GOT3 (cell line): ENCODE data around the gene CDKAL1.
"Not testable (repeated sequence)": the region's sequence is repeated elsewhere in the genome, so short reads cannot be mapped to it uniquely, and the experiment has no call there.

Source experiments
- DNase-seq: peaks from one replicate; lab custom pipeline; 2025; ENCODE audit warnings: mixed read lengths; lab: John Stamatoyannopoulos, UW

The CDKAL1 gene

DNA sequence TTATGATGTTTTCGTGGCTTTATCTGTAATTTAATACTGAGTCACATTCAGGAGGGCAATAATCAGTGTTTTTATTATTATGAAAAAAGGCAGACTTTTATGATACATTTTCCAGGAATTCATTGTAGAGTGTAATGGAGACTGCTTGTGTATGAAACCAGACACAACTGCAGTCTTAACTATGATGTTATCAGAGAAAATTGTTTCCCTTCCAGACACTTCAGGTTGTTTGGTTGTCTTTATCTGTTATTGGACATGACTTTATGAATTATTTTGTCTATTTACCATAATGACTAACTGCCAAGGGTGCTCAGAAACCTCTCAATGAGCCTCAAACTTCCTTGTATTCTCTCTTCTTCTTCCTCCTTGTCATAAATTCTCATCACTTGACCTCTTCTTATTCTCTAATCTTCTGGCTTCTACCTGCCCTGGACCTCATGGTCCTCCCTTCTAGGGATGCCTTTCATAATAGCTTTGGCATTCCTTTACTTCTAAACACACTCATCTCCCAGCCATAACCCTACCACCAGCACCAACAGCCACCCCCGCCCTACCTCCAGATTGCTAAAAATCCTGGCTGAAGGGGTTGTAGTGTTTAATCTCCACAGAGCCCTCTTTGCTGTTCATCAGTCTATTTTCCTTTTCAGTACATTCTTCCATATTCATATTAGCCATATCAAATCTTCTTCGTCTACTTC lies 492.5 kb downstream of the CDKAL1 start:
- DNase-seq, result no peak

DNA sequence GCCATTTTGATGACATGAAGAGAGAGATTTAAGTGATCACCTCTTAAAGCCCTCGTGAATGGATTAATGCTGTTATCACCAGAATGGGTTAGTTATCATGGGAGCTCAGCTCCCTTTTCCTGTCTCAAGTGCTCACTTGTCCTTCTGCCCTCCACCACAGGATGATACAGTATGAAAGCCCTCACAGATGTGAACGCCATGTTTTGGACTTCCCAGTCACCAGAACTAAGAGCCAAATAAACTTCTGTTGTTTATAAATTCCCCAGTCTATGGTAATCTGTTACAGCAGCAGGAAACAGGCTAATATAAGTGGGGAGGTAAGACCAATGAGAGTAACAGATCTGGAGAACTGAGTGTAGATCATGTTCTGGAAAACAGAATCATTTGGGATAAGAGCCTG lies 493.2 kb downstream of the CDKAL1 start:
- no peak for DNase-seq

GRCh38 chr6:21031182-21031581 lies 496.9 kb downstream of the CDKAL1 start:
- DNase-seq, result no peak

DNA sequence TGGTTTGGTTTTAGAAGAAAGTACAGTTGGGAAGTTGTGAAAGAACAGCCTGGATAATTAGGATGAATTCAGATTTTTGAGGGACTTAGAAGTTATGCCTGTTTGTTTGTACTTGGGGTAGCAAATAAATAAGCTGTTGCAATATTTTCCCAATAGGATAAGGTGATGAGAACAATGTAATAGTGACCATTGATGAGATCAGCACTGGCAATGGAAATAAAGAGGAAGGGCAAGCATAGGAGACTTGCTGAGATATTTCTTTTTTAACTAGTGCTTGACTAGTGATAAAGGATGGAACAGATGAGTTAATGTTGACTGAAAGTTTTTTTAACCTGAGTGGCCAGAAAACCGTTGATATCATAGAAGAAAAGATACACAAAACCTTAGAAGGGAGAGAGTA lies 498.8 kb downstream of the CDKAL1 start:
- no peak for DNase-seq

- DNase-seq, result no peak
Observed at GRCh38 chr6:21033575-21034026, 499.3 kb downstream of the CDKAL1 start.

GRCh38 chr6:21034345-21034744 lies 500.1 kb downstream of the CDKAL1 start:
- no peak for DNase-seq

DNA sequence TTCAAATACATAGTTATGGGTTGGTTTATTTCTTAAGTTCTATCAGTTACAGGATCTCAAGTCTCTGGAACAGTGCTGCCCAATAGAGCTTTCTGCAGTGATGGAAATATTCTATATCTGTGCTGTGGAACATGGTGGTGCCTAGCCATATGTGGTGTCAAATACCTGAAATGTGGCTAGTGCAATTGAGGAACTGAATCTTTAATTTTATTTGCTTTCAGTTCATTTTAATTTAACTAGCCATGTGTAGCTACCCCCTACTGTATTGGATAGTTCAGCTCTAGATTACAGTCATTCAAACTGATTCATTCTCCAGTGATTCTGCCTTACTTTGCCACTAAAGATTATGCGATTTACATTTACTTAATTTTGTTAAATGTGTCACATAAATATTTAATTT lies 503.2 kb downstream of the CDKAL1 start:
- no peak for DNase-seq

DNA sequence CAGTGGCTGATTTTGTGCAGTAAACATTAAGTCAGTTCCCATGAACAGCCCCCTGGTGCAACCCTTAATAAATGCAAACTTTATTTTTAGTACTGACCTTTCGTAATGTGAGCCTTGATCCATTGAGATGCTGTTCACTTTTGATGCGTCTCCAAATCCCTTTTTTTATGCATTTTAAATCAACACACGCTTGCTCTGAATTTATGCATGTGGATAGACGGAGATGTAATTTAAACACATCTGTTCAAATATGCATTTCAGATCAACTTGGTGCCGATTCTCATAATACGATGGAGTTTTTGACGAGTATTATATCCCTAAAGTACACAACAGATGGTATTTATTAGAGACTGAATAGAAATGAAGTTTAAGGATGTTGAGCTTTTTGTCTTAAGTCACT lies 505.7 kb downstream of the CDKAL1 start:
- no peak for DNase-seq

GRCh38 chr6:21045135-21045700 lies 511.0 kb downstream of the CDKAL1 start:
- DNase-seq, result no peak

DNA sequence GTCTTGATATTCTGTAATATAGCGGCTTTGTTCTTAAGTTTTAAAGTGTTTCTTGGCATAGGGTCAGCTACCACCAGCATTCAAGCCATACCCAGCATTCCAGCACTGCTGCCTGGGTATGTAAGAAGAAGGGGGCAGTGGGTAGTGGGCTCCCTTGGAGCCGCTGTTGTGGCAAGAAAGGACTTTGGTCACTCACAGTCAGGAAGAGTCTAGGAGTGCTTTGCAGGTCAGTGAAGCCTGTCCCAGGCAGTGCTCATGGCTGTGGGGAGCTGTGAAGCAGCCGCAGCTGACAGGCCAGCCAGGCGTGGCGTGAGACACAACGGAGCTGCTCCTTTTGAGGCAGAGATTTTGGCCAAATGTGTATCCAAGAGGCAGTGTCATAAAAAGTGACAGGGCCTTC lies 512.0 kb downstream of the CDKAL1 start:
- DNase-seq, result no peak

- no peak for DNase-seq
Observed at GRCh38 chr6:21048047-21048446, 513.8 kb downstream of the CDKAL1 start.

GRCh38 chr6:21049148-21049547 lies 514.9 kb downstream of the CDKAL1 start:
- DNase-seq, result no peak

DNA sequence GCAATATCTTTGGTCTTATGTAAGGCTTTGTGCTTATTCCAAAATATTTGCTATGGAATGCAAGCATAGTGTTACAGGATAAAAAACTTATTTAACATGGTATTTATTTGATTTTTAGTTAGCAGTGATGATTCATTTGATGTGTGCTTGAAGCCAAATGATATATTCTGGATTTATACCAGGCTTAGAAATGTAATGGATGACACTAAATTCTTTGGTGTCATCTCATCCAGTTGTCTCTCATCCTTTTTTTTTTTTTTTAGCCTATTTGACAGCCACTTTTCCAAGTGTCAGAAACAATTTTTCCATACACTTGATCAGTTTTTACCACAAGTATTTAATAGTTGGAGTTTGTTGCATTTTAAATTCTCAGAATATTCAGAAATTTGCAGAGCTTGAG lies 515.3 kb downstream of the CDKAL1 start:
- DNase-seq, result no peak

- no peak for DNase-seq
Observed at GRCh38 chr6:21050935-21051334, 516.7 kb downstream of the CDKAL1 start.

DNA sequence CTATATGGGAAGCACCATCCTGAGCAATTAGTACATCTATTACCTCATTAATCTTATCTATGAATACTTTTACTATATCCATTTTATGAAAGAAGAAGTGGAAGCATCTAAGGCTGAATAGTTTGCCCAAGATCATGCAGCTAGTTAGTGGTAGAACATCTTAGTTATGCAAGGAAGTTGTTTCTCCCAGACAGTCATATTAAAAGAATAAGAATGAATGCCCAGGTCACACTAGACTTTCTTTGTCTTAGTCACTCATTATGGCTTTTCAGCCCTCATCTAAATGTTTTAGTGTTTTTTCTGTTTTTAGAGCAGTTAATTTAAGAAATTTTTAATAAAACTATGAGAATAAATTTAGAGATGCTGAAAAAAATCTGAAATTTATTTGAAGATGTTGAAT lies 517.5 kb downstream of the CDKAL1 start:
- no peak for DNase-seq

GRCh38 chr6:21053612-21054011 lies 519.4 kb downstream of the CDKAL1 start:
- DNase-seq, result no peak

DNA sequence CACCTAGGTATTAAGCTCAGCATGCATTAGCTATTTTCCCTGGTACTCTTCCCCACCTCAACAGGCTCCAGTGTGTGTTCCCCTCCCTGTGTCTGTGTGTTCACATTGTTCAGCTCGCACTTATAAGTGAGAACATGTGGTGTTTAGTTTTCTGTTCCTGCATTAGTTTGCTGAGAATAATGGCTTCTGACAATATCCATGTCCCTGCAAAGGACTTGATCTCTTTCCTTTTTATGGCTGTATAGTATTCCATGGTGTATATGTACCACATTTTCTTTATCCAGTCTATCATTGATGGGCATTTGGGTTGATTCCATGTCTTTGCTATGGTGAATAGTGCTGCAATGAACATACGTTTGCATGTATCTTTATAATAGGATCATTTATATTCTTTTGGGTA lies 521.2 kb downstream of the CDKAL1 start:
- not testable (repeated sequence) for DNase-seq

DNA sequence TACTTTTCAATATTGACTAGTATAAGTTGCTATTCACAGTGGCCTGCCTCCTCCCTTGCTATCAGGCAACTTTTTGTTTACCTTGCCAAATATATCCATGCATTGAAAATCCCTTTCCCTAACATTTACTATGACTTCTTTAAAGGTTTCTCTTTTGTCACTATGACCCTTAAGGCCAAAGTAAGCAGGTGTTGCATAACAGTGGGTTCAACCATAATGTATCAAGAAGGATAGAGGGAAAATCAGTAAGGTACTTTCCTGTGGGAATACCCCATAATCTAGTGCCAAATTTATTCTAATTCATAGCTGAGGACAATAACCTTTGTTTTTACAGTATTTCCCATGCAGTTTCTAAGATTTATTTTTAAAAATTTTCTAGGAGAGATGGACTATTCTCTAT lies 527.6 kb downstream of the CDKAL1 start:
- DNase-seq, result no peak

GRCh38 chr6:21064756-21065340 lies 530.6 kb downstream of the CDKAL1 start:
- DNase-seq, result no peak

DNA sequence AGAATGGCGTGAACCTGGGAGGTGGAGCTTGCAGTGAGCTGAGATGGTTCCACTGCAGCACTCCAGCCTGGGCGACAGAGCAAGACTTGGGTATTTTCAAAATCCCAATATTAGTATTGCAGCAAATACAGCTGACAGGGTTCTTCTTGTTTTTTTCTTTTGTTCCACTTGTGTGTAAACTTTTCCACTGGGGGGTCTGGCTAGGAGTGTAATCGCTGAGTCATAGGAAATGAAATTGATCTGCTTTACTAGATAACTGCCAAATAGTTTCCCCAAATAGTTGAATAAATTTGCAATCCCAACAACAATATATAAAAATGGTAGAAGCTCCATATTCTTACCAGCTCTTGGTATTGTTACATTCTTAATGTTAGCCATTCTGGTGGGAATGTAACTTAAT lies 533.3 kb downstream of the CDKAL1 start:
- no peak for DNase-seq

GRCh38 chr6:21070620-21071019 lies 536.4 kb downstream of the CDKAL1 start:
- DNase-seq, result no peak

DNA sequence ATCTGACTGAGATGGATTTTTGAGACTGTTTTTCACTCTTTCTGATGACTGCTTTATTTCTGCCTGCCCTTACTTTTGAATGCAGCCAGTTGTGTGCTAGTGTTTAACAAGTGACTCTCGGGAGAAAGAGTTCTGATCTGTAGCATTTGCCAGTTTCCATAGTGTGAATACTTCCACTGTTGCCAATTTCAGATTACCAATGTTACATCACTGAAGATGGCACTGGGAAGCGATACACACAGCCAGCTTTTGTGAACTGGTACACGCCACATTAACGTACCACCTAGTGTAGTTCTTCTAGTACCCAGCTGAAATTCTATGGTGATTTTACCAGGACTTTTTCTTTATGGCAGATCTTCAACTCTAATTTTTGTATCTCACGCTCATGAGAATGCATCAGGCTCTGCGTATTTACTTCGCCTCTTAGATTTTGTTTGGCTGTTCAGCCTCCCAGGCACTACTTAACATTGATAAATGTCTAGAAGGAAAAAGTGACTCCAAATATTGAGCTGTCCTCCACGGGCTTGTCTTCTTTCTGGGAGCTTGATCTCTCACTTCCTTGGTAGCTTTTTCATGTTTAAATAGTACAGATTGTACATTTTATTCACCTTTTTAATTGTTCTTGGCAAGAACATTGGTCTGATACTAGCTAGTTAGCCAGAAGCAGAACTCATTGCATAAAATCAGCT lies 537.7 kb downstream of the CDKAL1 start:
- DNase-seq, result no peak

DNA sequence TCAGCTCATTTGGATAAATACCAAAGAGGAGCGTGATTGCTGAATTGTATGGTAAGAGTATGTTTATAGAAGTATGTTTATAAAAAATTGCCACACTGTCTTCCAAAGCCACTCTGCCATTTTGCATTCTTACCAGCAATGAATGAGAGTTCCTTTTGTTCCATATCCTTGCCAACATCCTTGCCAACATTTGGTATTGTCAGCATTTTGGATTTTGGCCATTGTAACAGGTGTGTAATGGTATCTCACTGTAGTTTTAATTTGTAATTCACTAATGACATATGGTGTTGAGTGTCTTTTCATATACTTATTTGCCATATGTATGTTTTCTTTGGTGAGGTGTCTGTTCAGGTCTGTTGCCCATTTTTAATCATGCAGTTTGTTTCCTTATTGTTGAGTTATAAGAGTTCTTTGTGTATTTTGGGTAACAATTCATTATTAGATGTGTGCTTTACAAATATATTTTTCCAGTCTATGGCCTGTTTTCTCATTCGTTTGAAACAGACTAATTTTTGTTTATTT lies 539.1 kb downstream of the CDKAL1 start:
- DNase-seq, result no peak
